GM04504 (cell line): ENCODE results near the gene SPATA16.
"Not testable (repeated sequence)": the region's sequence is repeated elsewhere in the genome, so short reads cannot be mapped to it uniquely, and the experiment has no call there.

Experiments
- DNase-seq: peaks from one replicate; pipeline ENCODE4 v3.0.0-alpha.2; 2012; ENCODE audit warnings: low read depth

Gene SPATA16

GRCh38 chr3:173064631-173065030 is 76.4 kb downstream of the SPATA16 start:
- DNase-seq, result no peak

- DNase-seq, result no peak
Measured at GRCh38 chr3:173058229-173058628, 82.8 kb downstream of the SPATA16 start.

- DNase-seq, result no peak
Measured at GRCh38 chr3:173055228-173055933, 85.7 kb downstream of the SPATA16 start.

GRCh38 chr3:173049360-173049759 is 91.7 kb downstream of the SPATA16 start:
- DNase-seq, result no peak

- no peak for DNase-seq
Measured at GRCh38 chr3:173045770-173046382, 95.2 kb downstream of the SPATA16 start.

- DNase-seq, result no peak
Measured at GRCh38 chr3:173044998-173045397, 96.0 kb downstream of the SPATA16 start.

- no peak for DNase-seq
Measured at GRCh38 chr3:173043757-173044156, 97.3 kb downstream of the SPATA16 start.

GRCh38 chr3:173038484-173038871 is 102.6 kb downstream of the SPATA16 start:
- no peak for DNase-seq

- no peak for DNase-seq
Measured at GRCh38 chr3:173037840-173038483, 103.1 kb downstream of the SPATA16 start.

GRCh38 chr3:173030273-173030672 is 110.8 kb downstream of the SPATA16 start:
- no peak for DNase-seq

GRCh38 chr3:173028351-173028750 is 112.7 kb downstream of the SPATA16 start:
- no peak for DNase-seq

- no peak for DNase-seq
Measured at GRCh38 chr3:173027429-173027828, 113.6 kb downstream of the SPATA16 start.

- no peak for DNase-seq
Measured at GRCh38 chr3:173025941-173026340, 115.1 kb downstream of the SPATA16 start.

GRCh38 chr3:173021547-173022185 is 119.4 kb downstream of the SPATA16 start:
- no peak for DNase-seq

GRCh38 chr3:173020128-173020527 is 120.9 kb downstream of the SPATA16 start:
- not testable (repeated sequence) for DNase-seq

GRCh38 chr3:173019378-173019777 is 121.7 kb downstream of the SPATA16 start:
- no peak for DNase-seq

- no peak for DNase-seq
Measured at GRCh38 chr3:173018758-173019157, 122.3 kb downstream of the SPATA16 start.

- DNase-seq, result no peak
Measured at GRCh38 chr3:173013219-173013832, 127.7 kb downstream of the SPATA16 start.

GRCh38 chr3:173009410-173009809 is 131.6 kb downstream of the SPATA16 start:
- no peak for DNase-seq

- no peak for DNase-seq
Measured at GRCh38 chr3:173008978-173009377, 132.1 kb downstream of the SPATA16 start.

- DNase-seq, result no peak
Measured at GRCh38 chr3:173007079-173007723, 133.8 kb downstream of the SPATA16 start.

GRCh38 chr3:173006006-173006405 is 135.0 kb downstream of the SPATA16 start:
- DNase-seq, result no peak
